RWPE2 (cell line): Measurements from ENCODE around the gene CIITA.

Source experiments
- ATAC-seq: fragments of 200-7000 bp; cut with Tn5 transposase; 3 replicates; pipeline ENCODE4 v1.9.1; 2021; ENCODE audit warnings: low read depth
- DNase-seq: peaks from one replicate; pipeline ENCODE4 v3.0.0-alpha.2; 2020; ENCODE audit warnings: low spot score
- H3K27ac ChIP-seq: fragments of 450-650 bp; 2 replicates; pipeline ENCODE4 v1.5.1; 2017; ENCODE audit warnings: mild to moderate bottlenecking; ENCODE audit not compliant: poor library complexity, severe bottlenecking
- H3K27me3 ChIP-seq: fragments of 250-450 bp; sonication (Bioruptor Pico); 2 replicates; pipeline ENCODE4 v1.5.1; 2021; ENCODE audit warnings: mild to moderate bottlenecking, moderate library complexity; ENCODE audit not compliant: insufficient read depth, poor library complexity, severe bottlenecking
- H3K36me3 ChIP-seq: fragments of 250-450 bp; sonication (Bioruptor Pico); 2 replicates; pipeline ENCODE4 v1.5.1; 2020; ENCODE audit warnings: low read depth, mild to moderate bottlenecking, moderate library complexity
- H3K4me1 ChIP-seq: fragments of 250-450 bp; sonication (Bioruptor Pico); 2 replicates; pipeline ENCODE4 v1.5.1; 2021; ENCODE audit warnings: mild to moderate bottlenecking, moderate library complexity; ENCODE audit not compliant: insufficient read depth, poor library complexity, severe bottlenecking
- H3K4me3 ChIP-seq: fragments of 250-450 bp; sonication (Bioruptor Pico); 2 replicates; pipeline ENCODE4 v1.5.1; 2021; ENCODE audit warnings: mild to moderate bottlenecking, moderate library complexity; ENCODE audit not compliant: severe bottlenecking
- H3K9me3 ChIP-seq: fragments of 250-450 bp; sonication (Bioruptor Pico); 2 replicates; pipeline ENCODE4 v1.5.1; 2021; ENCODE audit warnings: mild to moderate bottlenecking, moderate library complexity; ENCODE audit not compliant: severe bottlenecking
- CTCF ChIP-seq: fragments of 450-650 bp; IDR thresholded peaks from one replicate; pipeline ENCODE4 v1.5.1; 2017; ENCODE audit warnings: mild to moderate bottlenecking, moderate library complexity; ENCODE audit not compliant: poor library complexity, severe bottlenecking

CIITA gene

GRCh38 chr16:10895053-10895946 lies 18.3 kb downstream of the CIITA start:
- Histone ChIP-seq H3K4me3 (no peak overlapping the region), H3K4me1 (no peaks in the 10 kb centered on the region), H3K27ac (no peak overlapping the region), H3K27me3 (no peaks in the 10 kb centered on the region), H3K9me3 (no peaks in the 10 kb centered on the region), H3K36me3 (no peaks in the 10 kb centered on the region)
- DNase-seq (no peak), ATAC-seq (peak; percentile 53; the same call in 2 of the 3 replicates)
- TF ChIP-seq CTCF: no peak

GRCh38 chr16:10896165-10896564 lies 19.2 kb downstream of the CIITA start:
- Histone ChIP-seq H3K9me3 (no peaks in the 10 kb centered on the region), H3K4me3 (no peak overlapping the region), H3K27me3 (no peaks in the 10 kb centered on the region), H3K27ac (no peak overlapping the region), H3K4me1 (no peaks in the 10 kb centered on the region), H3K36me3 (no peaks in the 10 kb centered on the region)
- DNase-seq (no peak), ATAC-seq (no peak)
- TF ChIP-seq CTCF: no peak

DNA sequence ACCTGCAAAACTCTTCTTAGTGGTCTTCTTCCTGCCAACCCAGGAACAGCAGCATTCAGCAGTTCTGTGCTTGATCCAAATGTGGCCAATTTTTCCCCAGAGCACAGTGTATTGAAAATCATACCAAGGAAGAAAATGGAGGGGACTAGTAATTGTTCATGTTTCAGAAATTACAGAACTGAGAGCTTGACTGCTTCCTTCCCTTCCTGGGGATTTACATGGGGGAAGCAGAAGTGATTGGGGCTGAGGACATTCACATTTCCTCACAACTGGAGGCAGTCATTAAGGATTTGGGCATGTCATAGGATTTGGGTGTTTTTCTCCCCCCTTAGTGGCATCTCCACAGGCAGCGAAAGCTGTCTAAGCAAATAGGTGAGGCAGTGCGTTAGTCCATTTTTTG lies 19.7 kb downstream of the CIITA start:
- Histone ChIP-seq H3K27me3 (no peaks in the 10 kb centered on the region), H3K4me3 (no peak overlapping the region), H3K36me3 (no peaks in the 10 kb centered on the region), H3K9me3 (no peaks in the 10 kb centered on the region), H3K27ac (no peak overlapping the region), H3K4me1 (no peaks in the 10 kb centered on the region)
- DNase-seq: no peak
- ATAC-seq: no peak
- no peak for TF ChIP-seq CTCF

DNA sequence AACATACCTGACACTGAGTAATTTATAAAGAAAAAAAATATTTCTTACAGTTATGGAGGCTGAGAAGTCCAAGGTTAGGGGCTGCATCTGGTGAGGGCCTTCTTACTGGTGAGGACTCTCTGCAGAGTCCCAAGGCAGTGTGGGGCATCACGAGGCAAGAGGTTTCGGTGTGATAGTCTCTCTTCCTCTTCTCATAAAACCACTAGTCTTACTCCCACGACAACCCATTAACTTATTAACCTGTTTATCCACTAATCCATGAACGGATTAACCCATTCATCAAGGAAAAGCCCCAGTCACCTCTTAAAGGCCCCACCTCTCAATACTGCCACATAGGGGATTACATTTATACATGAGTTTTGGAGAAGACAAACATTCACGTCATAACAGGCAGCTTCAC lies 20.1 kb downstream of the CIITA start:
- Histone ChIP-seq H3K36me3 (no peaks in the 10 kb centered on the region), H3K9me3 (no peaks in the 10 kb centered on the region), H3K4me1 (no peaks in the 10 kb centered on the region), H3K4me3 (no peak overlapping the region), H3K27me3 (no peaks in the 10 kb centered on the region), H3K27ac (no peak overlapping the region)
- DNase-seq (no peak), ATAC-seq (no peak)
- TF ChIP-seq CTCF: no peak

DNA sequence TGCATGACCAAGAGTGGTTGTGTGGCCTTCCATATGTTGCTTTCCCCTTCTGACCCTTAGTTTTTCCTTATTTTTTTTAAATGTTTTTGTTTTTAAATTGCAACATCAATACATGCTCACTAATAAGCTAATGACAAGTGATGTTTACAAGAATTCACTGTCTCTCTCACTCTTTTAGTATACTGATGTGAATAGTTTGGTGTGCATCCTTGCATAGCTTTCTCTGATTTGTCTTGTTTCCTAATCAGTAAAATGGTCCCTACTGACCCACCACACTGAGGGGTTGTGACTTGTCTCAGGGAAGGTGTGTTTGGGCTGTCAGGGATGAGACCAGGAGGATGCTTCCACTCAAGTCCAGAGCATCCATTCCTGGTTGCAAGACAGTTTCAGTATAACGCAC lies 26.0 kb downstream of the CIITA start:
- DNase-seq: no peak
- no peak overlapping the region for H3K4me3 ChIP-seq
- H3K4me1 ChIP-seq: no peaks in the 10 kb centered on the region
- no peaks in the 10 kb centered on the region for H3K36me3 ChIP-seq
- no peak for TF ChIP-seq CTCF
- no peak for ATAC-seq
- no peak overlapping the region for H3K27ac ChIP-seq
- no peaks in the 10 kb centered on the region for H3K27me3 ChIP-seq
- H3K9me3 ChIP-seq: no peaks in the 10 kb centered on the region
